Smooth muscle cell of the brain vasculature (primary cell): ENCODE results near the gene CALML5.
"Not testable (repeated sequence)": the region's sequence is repeated elsewhere in the genome, so short reads cannot be mapped to it uniquely, and the experiment has no call there.

Experiments used
- DNase-seq: peaks from one replicate; pipeline ENCODE4 v3.0.0-alpha.2; 2012; ENCODE audit warnings: low read depth, low spot score

CALML5 gene

DNA sequence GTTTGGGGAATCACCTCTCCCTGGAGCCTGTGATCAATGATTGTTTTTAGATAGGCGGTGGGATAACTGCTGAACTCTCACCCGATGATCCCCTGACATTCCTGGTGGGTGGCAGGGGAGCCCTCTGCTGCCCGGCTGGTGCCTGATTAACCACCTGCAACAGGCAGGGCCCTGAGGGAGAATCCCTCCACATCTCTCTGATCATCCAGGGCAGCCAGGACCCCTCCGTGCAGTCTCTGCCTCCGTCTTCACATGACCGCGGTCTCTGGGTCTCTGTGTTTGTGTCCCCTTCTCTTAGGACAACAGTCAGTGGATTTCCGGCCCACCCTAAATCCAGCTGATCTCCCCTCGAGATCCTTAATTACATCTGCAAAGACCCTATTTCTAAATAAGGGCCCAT, 17.4 kb downstream of the CALML5 start:
- DNase-seq, result no peak

DNA sequence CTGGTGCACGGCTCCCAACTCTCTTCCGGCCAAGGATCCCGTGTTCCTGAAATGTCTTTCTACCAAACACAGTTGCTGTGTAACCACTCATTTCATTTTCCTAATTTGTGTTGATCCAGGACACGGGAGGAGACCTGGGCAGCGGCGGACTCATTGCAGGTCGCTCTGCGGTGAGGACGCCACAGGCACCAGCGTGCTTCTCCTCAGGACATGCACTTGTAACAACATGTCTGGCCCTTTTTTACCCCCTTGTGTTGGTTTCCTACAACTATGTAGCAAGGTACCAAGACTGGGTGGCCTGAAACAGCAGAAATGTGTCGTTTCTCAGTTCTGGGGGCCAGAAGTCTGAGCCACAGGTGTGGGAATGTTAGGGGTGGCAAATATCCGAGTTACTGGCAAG, 18.2 kb downstream of the CALML5 start:
- no peak for DNase-seq

DNA sequence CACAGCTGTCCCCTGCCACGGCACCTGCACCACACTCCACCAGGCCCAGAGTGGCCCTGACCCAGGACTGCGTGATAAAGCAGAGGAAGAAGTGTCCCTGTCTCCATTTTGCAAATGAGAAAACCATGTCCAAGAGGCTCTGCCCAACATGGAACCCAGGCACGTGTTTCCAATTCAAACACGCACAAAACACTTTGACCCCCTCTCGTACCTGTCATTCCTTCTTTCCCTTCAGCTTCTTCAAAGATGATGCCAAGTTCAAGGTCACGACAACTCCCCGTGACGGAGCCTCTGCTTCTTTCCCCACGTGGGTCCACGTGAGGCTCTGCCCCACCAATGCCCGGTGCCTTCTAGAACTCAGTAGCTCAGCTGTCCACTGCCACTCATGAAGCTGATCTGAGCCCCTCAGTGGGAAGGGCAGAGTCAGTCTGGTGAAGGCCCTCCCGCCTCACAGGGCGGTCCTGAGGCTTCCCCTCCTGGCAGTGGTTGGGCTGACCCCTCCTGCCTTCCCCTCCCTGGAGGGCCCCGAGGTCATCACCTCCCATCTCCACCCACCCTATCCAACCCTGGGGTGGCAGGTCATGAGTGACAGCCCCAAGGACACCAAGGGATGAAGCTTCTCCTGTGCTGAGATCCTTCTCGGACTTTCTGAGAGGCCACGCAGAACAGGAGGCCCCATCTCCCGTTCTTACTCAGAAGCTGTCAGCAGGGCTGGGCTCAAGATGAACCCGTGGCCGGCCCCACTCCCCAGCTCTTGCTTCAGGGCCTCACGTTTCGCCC, 19.0 kb downstream of the CALML5 start:
- no peak for DNase-seq

DNA sequence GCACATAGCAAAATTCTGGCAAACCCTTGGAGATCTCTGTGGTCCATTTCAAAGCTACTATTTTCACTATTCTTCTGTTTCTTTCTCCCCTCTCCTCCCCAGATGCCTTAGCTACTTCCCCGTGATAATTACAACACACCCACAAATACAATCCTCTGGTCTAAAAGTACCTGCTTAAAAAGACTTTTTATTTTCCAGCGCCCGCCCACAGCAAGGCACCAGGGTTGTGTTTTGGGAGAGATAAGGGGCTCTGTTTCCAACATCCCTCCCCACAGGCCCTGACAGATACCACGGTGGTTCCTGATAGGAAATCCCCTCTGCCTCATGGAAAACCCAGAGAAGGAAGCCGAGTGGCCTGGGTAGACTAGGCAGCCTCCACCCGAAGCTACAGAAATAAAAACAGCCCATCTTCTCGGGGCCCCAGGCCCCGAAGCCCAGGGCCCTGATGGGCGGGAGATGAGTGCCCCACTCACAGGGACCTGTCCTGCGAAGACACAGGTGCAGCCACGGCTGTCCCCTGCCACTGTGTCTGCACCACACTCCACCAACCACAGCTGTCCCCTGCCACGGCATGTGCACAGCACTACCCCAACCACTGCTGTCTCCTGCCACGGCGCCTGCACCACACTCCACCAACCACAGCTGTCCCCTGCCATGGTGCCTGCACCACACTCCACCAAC, 19.7 kb downstream of the CALML5 start:
- DNase-seq, result no peak

DNA sequence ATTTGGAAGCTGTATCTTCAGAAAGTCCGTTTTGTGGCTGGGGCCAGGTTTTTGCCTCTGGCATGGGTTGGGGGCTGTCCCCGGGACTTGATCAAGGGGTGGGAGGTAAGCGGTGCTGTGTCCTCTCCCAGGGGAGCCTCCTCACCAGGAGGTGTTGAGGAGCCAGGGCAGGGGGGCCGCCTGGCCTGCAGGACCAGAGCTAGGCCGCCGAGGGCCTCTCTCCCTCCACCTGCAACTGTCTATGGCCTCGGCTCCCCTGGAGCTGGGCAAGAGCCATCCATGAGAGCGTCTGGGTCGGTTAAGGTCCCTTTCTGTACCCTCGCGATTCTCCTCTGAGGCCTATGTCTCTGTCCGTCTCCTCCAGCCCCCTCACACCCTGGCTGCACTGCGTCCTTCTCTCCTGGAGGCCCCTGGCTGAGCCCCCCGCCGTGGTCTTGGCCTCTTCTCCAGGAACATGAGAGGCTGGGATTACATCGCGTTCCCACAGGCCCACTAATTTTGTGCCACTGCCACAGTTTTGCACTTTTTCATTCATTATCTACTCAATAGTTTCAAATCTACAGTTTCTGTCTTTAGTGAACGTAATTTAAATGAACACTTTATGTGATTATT, 20.6 kb downstream of the CALML5 start:
- no peak for DNase-seq

DNA sequence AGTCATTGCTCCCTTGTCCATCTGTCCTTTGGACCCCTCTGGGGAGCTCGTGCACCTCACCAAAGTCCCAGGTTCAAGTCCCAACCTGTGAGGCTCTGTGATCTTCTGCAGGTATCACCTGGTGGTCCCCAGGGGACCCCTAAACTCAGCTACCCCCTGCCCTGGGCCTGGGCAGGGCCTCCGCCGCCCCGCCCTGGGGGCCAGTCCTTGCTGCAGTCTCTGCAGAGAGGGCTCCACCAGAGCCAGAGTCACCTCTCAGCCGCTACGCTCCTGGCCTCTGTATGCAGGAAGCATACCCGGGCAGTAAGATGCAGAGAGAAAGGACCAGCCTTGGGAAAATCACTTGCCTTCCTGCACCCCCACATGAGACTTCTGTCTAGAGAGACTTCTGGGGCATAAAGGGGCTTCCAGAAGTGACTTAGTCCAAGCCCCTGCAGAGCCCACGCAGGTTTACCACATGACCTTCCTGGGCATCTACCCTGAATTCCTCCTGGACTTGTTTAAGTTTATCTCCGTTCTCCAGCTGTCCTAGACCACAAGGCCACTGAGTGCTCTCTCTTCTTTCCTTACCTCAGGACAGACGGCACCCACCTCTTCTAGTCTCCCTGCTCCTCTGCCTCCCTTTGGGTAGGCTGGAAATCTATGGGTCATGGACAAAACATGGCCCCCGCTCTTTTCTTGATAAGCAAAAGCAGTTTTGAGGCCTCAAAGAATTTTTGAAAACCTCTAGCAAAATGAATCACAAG, 21.2 kb downstream of the CALML5 start:
- DNase-seq, result no peak

DNA sequence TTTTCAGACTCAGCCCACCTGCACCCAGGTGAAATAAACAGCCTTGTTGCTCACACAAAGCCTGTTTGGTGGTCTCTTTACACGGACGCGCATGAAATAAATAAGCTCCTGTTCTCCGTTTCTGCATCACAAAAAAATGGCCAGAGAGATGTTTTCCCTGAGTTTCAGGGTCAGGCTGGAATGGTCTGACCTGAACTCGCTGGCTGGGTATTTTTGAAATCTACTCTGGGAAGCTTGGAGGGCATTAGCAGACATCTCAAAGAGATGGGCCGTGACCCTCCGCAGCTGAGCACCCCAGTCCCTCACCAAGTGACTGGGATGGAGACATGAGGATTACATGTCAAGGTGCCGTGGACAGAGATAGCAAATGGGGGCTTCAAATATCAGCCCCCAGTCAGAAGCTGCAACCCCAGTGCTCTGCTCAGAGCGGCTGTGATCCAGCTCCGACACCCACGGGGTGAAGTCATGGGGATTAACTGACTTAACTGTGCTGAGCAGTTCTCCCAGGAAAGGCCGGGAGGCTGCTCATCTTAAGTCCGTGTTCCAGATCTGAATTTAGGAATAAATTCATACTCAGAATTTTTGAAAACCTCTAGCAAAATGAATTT, 22.3 kb downstream of the CALML5 start:
- DNase-seq, result no peak

DNA sequence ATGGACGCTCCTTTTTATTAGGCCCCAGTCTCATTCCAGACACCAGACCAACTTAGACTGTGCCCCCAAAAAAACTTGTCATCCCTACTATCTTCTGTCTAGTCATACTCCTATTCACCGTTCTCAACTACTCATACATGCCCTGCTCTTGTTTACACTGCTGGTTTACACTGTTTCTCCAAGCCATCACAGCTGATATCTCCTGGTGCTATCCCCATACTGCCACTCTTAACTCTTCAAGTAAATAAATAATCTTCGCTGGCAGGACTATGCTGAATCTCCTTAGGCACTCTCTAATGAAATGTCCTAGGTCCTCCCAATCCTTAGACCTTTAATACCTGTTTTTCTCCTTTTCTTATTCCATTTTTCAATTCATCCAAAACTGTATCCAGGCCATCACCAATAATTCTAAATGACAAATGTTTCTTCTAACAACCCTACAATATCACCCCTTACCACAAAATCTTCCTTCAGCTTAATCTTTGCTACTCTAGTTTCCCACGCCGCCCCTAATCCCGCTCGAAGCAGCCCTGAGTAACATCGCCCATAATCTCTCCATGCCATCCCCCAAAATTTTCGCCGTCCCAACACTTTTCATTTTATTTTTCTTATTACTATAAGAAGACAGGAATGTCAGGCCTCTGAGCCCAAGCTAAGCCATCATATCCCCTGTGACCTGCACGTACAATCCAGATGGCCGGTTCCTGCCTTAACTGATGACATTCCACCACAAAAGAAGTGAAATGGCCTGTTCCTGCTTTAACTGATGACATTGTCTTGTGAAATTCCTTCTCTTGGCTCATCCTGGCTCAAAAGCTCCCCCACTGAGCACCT, 23.2 kb downstream of the CALML5 start:
- DNase-seq, result not testable (repeated sequence)

DNA sequence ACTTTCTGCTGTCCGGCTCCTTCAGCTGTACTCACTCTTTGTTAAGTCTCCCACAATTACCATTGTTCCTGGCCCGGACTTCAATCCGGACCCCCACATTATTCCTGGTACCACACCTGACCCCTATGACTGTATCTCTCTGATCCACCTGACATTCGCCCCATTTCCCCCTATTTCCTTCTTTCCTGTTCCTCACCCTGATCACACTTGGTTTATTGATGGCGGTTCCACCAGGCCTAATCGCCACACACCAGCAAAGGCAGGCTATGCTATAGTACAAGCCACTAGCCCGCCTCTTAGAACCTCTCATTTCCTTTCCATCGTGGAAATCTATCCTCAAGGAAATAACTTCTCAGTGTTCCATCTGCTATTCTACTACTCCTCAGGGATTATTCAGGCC, 24.3 kb downstream of the CALML5 start:
- DNase-seq, result not testable (repeated sequence)

DNA sequence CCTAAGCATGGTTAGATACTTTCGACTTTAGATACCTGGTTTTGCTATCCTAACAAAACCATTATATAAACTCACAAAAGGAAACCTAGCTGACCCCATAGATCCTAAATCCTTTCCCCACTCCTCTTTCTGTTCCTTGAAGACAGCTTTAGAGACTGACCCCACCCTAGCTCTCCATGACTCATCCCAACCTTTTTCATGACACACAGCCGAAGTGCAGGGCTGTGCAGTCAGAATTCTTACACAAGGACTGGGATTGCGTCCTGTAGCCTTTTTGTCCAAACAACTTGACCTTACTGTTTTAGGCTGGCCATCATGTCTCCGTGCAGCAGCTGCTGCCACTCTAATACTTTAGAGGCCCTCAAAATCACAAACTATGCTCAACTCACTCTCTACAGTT, 24.7 kb downstream of the CALML5 start:
- DNase-seq, result not testable (repeated sequence)

DNA sequence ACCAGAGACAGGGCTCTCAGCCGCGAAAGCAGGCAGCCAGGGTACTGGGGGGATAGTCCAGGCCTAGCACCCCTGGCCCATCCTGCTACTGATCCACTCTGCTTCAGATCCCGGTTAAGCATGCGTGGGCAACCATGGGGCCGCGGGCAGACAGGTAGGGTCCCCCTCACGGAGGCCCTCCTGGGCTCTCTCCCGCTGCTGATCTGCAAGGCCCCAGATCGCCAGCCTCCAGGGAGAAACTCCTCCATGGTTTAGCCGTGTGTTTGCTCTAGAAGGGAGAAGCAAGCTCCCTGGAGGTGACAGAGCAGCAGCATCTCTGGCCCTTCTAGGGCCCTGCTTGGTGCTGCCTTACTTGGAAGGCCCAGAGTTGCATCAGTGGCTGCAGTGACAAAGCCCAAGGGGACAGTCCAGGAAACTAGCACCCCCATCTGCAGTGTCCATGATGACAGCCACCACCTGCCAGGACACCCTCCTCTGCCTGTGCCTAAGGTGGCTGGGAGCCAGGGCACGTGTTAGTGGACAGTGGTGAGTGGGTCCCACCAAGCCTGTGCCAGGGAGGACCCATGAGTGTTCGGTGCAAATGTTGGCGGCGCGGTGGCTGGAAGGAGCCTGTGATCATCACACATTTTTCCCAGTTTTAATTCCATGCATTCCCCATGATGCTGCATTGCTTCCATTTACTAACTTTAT, 29.2 kb downstream of the CALML5 start:
- DNase-seq, result no peak

DNA sequence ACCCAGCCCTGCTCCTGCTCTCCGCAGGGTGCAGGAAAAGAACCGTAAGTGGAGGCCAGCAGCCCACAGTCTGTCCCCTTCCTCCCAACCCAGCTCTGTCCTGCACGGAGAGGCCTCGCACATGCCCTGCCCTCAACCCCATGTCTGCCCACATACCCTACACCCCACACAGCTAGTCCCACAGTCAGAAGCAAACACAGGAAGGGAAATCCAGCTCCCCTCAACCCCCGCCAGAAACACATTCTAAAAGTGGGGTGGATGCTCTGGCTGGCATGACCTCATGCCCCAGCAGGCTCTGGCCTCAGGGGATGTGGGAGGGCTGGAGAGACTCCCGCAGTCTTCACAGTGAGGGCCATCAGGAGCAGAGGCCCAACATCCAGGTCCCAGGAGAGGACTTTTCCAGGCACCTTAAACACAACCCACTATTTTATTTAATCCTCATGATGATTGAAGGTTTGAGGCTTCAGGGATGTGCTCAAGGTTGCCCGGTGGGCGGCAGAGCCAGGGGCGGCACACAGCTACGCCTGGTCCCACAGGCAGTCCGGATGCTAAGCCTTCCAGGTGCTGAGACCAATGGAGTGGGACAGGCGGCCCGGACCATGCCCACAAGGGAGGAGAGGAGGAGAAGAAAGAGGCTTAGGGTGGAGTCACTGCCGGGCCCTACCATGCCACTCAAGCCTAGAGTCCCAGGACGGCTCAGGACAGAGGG, 29.9 kb downstream of the CALML5 start:
- DNase-seq, result no peak

DNA sequence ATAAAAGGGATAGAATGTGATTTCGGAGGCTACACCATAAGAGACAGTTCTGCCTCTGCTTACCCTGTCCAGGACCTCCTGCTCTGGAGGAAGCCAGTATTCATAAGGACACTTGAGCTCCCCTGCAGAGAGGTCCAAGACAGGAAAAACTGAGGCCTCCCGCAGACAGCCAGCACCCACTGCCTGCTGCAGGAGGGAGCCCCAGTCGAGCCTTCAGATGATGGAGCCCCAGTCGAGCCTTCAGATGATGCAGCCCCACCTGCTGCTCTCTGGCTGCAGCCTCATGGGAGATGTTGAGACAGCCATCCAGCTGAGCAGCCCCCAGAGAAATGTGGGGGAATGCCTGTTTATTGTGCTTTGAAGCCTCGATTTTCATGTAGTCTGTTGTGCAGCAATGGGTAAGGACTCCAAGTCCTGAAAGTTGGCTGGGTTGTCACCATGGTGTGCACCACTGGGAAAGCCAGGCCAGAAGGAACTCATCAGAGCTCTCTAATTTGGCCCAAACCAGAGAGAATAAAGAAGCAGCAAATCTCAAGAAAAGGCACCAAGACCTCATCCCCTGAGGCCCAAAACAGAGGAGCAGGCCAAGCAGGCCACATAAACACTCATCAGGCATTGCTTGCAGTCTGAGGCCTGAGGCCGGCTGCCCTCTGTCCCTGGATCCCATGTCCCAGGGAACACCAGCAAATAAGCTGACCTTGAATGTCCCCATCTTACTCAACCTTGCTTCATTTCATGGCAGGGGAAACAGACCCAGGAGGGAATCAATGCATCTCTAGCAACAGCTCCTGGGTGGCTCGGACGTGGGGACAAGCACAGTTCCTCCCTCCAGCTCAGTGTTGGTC, 30.9 kb downstream of the CALML5 start:
- no peak for DNase-seq

DNA sequence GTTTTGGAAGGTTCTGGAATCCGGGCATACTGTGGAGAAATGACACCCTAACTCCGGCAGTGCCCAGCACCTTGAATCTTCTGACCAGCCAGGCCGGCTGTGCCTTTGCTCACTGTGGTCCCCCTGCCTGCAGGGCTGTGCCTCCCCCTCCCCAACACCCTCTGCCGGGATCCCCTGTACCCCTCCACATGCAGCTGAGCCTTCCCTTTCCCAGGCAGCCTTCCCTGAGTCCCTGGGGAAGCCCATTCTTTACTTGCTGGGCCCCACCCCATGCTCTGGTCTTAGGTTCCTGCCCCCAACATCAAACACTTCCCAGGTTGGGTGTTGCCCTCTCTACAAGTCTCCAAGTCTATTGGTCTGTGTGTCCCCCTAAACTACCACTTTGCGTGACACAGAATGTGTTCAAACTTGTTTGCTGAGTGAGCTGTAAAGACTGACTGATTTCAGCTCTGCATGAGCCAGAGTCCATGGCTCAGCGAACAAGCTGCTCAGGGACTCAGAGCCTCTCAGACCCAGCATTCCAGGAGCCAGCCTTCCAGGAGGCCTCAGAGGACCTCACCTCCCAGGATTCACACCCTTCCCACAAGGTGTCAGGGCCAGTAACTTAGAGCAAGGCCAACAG, 31.6 kb downstream of the CALML5 start:
- no peak for DNase-seq

DNA sequence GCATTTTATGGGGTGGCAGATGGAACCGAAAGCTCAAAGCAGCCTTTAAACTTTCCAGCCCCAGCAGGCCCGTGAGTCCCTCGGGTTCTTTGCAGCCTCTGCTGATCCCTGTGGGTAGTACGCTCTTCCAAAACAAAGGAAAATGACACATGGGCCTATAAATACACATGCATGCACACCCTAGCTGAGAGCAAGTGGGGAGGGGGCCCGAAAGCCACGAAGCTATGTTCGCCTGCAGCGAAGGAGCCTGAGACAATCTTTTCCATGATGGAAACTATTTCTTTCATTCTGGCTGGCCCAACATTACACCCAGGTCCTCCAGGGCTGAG, 32.2 kb downstream of the CALML5 start:
- no peak for DNase-seq

DNA sequence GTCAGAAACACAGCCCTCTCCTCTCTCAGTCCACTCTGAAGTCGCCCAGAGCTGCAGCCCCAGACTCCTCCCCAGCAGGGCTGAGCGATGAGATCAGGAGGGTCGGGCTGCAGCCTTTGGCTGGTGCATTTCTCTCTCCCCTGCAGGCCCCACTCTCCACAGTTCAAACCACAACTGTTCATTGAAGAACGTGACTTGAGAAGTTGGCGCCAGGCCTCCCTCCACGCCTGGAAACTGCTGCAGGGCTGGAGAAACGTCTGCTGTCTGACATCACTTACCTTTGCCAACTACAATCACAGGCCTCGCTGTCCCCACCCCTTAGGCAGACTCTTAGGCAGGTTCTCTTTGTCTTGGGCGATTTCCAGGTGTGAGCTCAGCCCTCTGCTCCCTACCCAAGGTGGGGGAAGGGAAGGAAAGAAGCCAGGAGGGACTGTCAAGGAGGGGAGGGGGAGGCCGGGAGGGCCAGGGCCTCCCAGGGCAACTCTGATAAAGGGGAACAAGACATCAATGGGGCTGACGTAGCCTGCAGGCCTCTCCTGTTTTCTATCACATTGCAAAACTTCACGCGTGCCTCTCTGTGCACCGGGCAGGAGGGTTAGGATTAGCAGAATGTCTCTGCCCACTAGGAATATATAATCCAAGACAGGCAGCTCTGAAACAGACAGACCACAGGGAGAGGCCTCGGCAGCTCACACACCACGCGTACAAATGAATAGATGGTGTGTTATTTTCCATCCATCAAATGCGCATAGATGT, 32.7 kb downstream of the CALML5 start:
- no peak for DNase-seq

DNA sequence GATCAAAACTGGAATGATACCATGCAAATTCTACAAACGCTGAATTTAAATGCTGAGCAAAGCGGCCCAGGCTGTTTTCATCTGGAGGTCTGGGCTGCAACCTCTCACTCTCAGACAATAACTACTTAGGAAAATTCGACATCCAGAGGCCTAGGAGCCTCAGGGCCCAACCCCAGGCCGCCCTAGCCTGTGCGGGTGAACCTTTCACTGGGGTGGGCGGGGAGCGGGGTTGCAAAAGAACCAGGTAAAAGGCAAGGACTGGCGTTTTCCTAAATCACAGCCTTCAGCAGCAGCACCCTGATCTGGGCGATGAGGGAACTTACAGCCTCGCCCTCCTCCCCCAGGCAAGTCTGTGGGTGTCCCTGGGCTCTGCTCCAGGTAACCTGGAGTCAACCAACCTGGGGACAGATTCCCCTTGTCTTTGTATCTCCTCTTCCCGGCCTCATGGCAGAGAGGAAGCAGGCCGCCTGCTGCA, 33.4 kb downstream of the CALML5 start:
- no peak for DNase-seq

DNA sequence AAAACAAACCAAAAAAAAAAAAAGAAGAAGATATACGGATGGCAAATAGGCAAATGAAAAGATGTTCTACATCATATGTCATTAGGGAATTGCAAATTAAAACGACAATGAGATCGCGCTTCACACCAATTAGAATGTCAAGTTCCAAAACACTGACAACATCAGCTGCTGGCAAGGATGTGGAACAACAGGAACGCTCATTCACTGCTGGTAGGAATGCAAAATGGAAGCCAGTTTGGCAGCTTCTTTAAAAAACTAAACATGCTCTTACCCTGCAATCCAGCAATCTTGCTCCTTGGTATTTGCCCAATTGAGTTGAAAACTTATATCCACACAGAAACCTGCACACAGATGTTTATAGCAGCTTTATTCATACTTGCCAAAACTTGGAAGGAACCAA, 34.8 kb downstream of the CALML5 start:
- DNase-seq, result no peak
